MM.1S (cell line): Measurements from ENCODE around the gene MTA3.

Experiments
- CTCF ChIP-seq: fragments of 300-600 bp; sonication (generic); IDR thresholded peaks from 2 replicates; pipeline ENCODE4 v1.5.1; 2016; ENCODE audit warnings: antibody characterized with exemption, low read length, mixed read lengths
- EZH2 ChIP-seq: fragments of 300-600 bp; sonication (generic); optimal IDR thresholded peaks from 2 replicates; pipeline ENCODE3; 2017; ENCODE audit warnings: low read depth, mild to moderate bottlenecking, antibody characterized with exemption, low read length, mixed read lengths

- TF ChIP-seq CTCF: no peak
- TF ChIP-seq EZH2: no peak
These were observed 172.7 kb downstream of the MTA3 start for GRCh38 chr2:42741140-42741539.
